GM12878 (cell line): ENCODE data around the gene DNAAF8.

Source experiments
- CTCF ChIP-seq, 3 experiments: IDR thresholded peaks in 2 of 3; conservative IDR thresholded peaks in 1 of 3; 2 replicates each; pipeline ENCODE4 v1.5.1; 2011; ENCODE audit warnings: low read depth in 3 of 3, low read length in 3 of 3, mild to moderate bottlenecking in 3 of 3, control low read depth in 2 of 3, moderate library complexity in 2 of 3, inconsistent platforms in 1 of 3, mixed read lengths in 1 of 3; ENCODE audit not compliant: control insufficient read depth in 2 of 3, insufficient read depth in 1 of 3; ENCODE audit errors: extremely low read depth in 1 of 3
- EP300 ChIP-seq, 2 experiments: fragments of 150-350 bp in 1 of 2; IDR thresholded peaks; 2 replicates each; pipeline ENCODE4 v1.6.1; 2011 to 2012; ENCODE audit warnings: low read depth in 2 of 2, low read length in 2 of 2, borderline replicate concordance in 1 of 2, improper control_type of control experiment in 1 of 2, inconsistent platforms in 1 of 2; ENCODE audit not compliant: control insufficient read depth in 1 of 2
- EZH2 ChIP-seq: IDR thresholded peaks from 2 replicates; pipeline ENCODE4 v1.6.1; 2012; ENCODE audit warnings: low read depth, mild to moderate bottlenecking, control low read depth, inconsistent platforms, low read length, borderline replicate concordance; ENCODE audit not compliant: control insufficient read depth
- KDM1A ChIP-seq: fragments of 200-600 bp; sonication (generic); IDR thresholded peaks from 2 replicates; pipeline ENCODE4 v1.6.1; 2016; ENCODE audit warnings: borderline replicate concordance
- NFIC ChIP-seq: IDR thresholded peaks from 2 replicates; pipeline ENCODE4 v1.6.1; 2012; ENCODE audit warnings: low read depth, mild to moderate bottlenecking, inconsistent platforms, low read length, moderate library complexity
- NR2F1 ChIP-seq: fragments of 450-650 bp; conservative IDR thresholded peaks from 2 replicates; pipeline ENCODE4 v1.6.1; 2017; ENCODE audit warnings: mild to moderate bottlenecking
- RAD21 ChIP-seq: IDR thresholded peaks from 2 replicates; pipeline ENCODE4 v1.6.1; 2011; ENCODE audit warnings: mild to moderate bottlenecking, low read depth, low read length, moderate library complexity; ENCODE audit not compliant: insufficient read depth
- TAF1 ChIP-seq: IDR thresholded peaks from 2 replicates; pipeline ENCODE4 v1.6.1; 2011; ENCODE audit warnings: mild to moderate bottlenecking, low read depth, low read length, borderline replicate concordance
- TF ChIP-seq, protein P1 (sequence below): IDR thresholded peaks from 2 replicates; pipeline ENCODE4 v1.6.1; 2011; ENCODE audit warnings: low read depth, low read length, improper control_type of control experiment, borderline replicate concordance

DNA sequence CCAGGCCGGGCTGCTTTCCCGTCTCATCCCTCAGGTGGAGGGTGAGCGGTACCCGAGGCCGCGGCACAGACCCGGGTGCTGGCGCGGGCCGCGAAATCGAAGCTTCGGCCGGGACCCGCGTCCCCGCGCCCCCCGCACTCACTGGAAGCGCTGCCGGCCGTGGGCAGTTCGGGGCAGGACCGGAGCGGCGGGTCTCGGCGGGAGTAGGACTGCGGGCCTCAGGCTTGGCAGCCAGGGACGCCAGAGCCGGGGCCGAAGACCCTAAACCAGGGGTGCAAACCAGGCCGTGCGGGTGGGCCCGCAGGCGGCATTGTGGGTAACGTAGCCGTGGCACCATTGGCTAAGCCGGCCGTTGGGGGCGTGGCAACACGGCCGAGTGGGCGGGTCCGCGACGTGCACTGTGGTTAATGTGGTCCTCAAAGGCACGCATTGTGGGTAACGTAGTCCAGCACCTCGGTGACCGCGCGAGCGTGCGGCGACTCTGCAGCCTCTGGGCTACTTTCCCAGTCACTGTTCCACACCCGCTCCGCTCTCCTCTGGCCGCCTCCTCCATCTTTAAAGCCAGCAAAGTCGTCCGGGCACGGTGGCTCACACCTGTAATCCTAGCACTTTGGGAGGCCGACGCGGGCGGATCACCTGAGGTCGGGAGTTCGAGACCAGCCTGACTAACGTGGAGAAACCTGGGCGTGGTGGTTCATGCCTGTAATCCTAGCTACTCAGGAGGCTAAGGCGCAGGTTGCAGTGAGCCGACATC, 32.7 kb downstream of the DNAAF8 start, which contains the start of gene ZNF500:
- TF ChIP-seq EP300 (IDR thresholded peaks at IDR 0.05; ENCODE audit: borderline replicate concordance in 1 of 2, control insufficient read depth in 1 of 2, low read depth in 2 of 2, low read length in 2 of 2) = peak in 1 of 2 experiments; percentile 39; a peak in 1 of 4 replicates
- TF ChIP-seq RAD21 = no peak
- TF ChIP-seq KDM1A = no peak
- TF ChIP-seq NFIC = no peak
- no peak for TF ChIP-seq CTCF (IDR thresholded peaks at IDR 0.05 in 2 of 3, conservative IDR thresholded peaks at IDR 0.05 in 1 of 3; ENCODE audit: control insufficient read depth in 2 of 3, extremely low read depth in 1 of 3, insufficient read depth in 1 of 3, low read depth in 3 of 3, low read length in 3 of 3)
- no peak for TF ChIP-seq TAF1
- TF ChIP-seq, protein P1, sequence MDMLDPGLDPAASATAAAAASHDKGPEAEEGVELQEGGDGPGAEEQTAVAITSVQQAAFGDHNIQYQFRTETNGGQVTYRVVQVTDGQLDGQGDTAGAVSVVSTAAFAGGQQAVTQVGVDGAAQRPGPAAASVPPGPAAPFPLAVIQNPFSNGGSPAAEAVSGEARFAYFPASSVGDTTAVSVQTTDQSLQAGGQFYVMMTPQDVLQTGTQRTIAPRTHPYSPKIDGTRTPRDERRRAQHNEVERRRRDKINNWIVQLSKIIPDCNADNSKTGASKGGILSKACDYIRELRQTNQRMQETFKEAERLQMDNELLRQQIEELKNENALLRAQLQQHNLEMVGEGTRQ = no peak
- TF ChIP-seq NR2F1 = peak; percentile 57
- no peak for TF ChIP-seq EZH2
